ENCODE results near the gene BGLAP.

Gene BGLAP

GRCh38 chr1:156260896-156261295 lies 18.9 kb downstream of the BGLAP start:
- no peak for DNase-seq

- no peak for DNase-seq
Measured at GRCh38 chr1:156262461-156263287, 20.7 kb downstream of the BGLAP start.

GRCh38 chr1:156263288-156263655 lies 21.3 kb downstream of the BGLAP start:
- DNase-seq: no peak

- DNase-seq: no peak
Measured at GRCh38 chr1:156266051-156266450, 24.1 kb downstream of the BGLAP start.

GRCh38 chr1:156268336-156268735 lies 26.4 kb downstream of the BGLAP start:
- no peak for DNase-seq

GRCh38 chr1:156270314-156270713 lies 28.3 kb downstream of the BGLAP start:
- DNase-seq: no peak

GRCh38 chr1:156276532-156276931 lies 34.5 kb downstream of the BGLAP start:
- DNase-seq: no peak

GRCh38 chr1:156276966-156277381 lies 35.0 kb downstream of the BGLAP start:
- DNase-seq: no peak

- DNase-seq: no peak
Measured at GRCh38 chr1:156279837-156280236, 37.9 kb downstream of the BGLAP start.

GRCh38 chr1:156281281-156281680 lies 39.3 kb downstream of the BGLAP start:
- peak; percentile 44 for DNase-seq

GRCh38 chr1:156281693-156282478 lies 39.9 kb downstream of the BGLAP start:
- peak; percentile 91 for DNase-seq

- DNase-seq: peak; percentile 100
Measured at GRCh38 chr1:156282479-156283222, 40.7 kb downstream of the BGLAP start, which contains the start of gene SMG5. Gene SMG5 (minus strand): TSS chr1:156282825. CDS start chr1:156282680, 145 bp downstream.

- no peak for DNase-seq
Measured at GRCh38 chr1:156283521-156283920, 41.5 kb downstream of the BGLAP start.

- no peak for DNase-seq
Measured at GRCh38 chr1:156284112-156284511, 42.1 kb downstream of the BGLAP start, which contains the start of gene TMEM79. Gene TMEM79 (plus strand): TSS chr1:156284325. CDS start chr1:156285227, 902 bp downstream.

GRCh38 chr1:156284757-156285156 lies 42.8 kb downstream of the BGLAP start:
- no peak for DNase-seq

GRCh38 chr1:156285437-156285836 lies 43.5 kb downstream of the BGLAP start:
- no peak for DNase-seq

GRCh38 chr1:156286061-156286460 lies 44.1 kb downstream of the BGLAP start:
- no peak for DNase-seq

GRCh38 chr1:156289857-156290256 lies 47.9 kb downstream of the BGLAP start:
- DNase-seq: no peak

- DNase-seq: no peak
Measured at GRCh38 chr1:156291226-156292061, 49.5 kb downstream of the BGLAP start.
